ENCODE measurements around the gene SLC27A1.
"Not testable (repeated sequence)": the region's sequence is repeated elsewhere in the genome, so short reads cannot be mapped to it uniquely, and the experiment has no call there.

The SLC27A1 gene

DNA sequence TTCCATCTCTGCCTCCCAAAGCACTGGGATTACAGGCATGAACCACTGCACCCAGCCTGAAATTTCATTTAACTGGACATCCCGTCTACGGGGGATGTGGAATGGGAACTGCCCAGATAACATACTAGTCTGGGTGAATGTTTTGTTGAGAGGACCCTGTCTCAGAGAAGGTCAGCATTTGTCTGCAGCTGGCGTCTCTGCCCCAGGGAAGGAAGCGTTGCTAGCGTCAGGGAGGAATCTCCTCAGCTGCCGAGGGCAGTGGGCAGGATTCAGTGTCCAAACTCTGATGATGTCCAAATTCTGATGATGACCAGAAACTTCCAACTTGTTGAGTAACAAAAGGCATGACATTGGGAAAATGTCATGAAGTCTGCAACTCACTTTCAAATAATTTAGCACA, 12.7 kb upstream of the SLC27A1 start:
- DNase-seq: no peak

DNA sequence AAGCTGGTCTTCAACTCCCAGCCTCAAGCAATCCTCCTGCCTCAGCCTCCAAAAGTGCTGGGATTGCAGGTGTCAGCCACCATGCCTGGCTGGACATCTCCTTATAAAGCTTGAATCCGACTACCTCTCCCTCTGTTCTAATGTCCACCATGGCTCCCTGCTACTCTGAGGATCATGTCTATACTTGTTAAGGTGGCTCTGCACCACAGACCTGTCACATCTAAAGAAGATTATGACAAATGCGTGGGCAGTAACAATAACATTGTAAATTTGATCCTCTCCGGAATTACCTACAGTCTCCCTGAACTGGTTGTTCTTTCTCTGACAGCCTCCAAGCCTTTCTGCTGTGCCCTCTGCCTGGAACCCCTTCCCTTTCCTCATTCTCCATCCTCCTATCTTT, 11.4 kb upstream of the SLC27A1 start:
- no peak for DNase-seq

DNA sequence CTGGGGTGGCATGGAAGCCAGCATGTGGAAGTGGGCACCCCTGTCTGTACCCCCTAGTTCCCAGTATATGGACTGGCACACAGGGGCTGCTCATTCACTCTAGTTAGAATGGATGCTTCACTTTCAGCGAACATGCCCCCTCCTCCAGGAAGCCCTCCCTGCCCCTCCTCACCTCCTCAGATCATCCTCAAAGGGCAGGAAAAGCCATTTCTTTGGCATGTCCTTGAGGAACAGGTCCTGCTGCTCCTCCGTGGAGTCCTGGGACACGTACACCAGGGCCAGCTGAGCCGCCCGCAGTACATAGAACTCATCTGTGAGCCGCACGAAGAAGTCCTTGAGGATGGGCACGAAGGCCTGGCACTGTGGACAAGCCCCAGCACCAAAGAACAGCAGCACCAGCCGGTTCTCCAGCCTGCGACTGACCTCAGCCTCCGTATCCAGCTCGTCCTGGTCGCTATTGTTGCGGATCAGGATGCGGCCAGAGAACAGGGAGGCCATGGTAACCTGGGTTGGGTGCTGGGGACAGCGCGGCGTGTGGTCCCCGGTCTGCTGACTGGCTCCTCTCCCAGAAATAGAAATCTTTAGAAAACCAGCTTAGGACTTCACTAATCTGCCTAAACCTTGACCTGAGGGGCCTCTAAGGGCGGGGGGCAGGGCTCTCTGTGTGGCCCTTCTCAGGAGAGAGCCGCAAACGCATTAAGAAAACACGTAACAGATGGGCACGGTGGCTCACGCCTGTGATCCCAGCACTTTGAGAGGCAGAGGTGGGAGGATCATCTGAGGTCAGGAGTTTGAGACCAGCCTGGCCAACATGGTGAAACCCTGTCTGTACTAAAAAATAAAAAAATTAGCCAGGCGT, 9.7 kb upstream of the SLC27A1 start, which contains the start of gene NXNL1:
Gene NXNL1 (minus strand): TSS at position 555 of the 859 bp plus-strand sequence. CDS start 57 bp downstream, at position 498.
- no peak for DNase-seq

DNA sequence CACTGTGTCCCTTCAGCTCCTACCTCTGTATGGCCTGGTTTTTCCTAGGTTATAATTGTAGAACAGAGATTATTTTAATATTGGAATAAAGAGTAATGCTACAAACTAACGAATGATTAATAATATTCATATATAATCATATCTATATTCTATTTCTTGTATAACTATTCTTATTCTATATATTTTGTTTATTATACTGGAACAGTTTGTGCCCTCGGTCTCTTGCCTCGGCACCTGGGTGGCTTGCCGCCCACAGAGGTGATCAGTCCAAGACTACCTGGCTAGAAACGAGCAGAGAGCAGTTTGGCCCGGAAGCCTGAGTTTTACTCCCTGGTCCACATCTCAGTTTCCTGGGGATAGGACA, 3.9 kb upstream of the SLC27A1 start:
- DNase-seq: no peak

DNA sequence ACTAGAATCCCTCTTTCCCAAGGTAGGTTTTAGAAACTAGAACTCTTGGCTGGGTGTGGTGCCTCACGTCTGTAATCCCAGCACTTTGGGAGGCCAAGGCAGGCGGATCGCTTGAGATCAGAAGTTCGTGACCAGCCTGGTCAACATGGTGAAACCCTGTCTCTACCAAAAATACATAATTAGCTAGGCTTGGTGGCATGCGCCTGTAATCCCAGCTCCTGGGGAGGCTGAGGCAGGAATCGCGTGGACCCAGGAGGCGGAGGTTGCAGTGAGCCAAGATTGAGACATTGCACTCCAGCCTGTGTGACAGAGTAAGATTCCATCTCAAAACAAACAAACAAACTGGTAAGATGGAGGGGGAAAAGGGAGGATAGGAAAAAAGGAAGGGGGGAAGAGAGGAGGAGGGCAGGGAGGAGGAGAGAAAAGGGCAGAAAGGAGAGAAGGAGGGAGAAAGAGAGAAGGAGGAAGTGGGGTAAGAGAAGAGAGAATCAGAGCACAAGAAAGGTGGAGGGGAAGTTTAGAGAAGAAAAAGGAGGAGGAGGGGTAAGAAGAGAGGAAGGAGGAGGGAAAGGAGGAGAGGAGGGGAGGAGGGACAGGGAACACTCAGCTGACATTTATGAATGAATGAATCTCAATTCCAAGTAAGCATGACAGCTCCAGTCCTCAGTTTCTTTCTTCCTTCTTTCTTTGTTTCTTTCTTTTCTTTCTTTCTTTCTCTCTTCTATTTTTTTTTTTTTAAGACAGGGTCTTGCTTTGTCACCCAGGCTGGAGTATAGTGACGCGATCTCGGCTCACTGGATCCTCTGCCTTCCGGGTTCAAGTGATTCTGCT, 2.6 kb upstream of the SLC27A1 start:
- no peak for DNase-seq

DNA sequence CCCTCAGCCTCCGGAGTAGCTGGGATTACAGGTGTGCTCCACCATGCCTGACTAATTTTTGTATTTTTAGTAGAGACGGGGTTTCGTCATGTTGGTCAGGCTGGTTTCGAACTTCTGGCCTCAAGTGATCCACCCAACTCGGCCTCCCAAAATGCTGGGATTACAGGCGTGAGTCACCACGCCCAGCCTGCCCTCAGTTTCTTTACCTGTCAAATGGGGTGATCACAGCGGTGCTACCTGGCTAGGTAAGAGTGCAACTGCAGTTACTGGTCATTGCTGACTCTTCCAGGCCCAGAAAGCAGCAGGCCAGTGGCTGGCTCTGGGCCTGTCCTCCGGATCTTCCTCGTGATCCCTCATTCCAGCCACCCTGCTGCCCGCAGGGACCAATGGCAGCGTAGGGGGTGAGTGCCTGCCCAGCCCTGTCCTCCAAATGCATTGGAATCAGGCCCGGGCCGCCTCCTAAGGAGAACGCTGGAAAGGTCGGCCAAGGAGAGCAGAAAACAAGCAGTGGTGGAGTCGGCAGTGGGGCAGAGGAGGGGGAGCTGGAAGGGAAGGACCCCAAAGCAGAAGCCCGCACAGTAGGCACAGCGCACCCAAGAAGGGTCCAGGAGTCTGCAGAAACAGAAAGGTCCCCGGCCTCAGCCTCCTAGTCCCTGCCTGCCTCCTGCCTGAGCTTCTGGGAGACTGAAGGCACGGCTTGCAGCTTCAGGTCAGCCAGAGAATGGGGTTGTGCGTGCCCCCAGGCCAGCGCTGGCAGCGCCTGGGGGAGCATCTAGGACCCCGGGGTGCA, 1.8 kb upstream of the SLC27A1 start:
- no peak for DNase-seq

DNA sequence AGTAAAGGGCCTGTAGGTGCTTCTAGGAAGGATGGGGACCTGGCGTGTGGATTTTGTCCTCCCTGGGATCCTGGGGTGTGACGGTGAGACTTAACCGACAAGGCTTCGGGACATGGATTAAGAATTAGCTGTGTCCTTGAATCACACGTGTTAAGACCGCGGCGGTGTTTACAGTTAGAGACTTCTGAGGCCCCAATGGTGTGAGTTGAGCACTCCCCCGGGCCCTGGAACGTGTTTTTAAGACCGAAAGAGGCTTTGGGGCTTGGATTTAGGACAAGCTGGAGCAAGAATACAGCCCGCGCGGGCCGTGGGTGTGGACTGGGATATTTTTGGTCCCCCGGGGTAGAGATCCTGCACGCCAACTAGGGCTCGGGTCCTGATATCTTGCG, 1.2 kb upstream of the SLC27A1 start:
- DNase-seq: no peak

DNA sequence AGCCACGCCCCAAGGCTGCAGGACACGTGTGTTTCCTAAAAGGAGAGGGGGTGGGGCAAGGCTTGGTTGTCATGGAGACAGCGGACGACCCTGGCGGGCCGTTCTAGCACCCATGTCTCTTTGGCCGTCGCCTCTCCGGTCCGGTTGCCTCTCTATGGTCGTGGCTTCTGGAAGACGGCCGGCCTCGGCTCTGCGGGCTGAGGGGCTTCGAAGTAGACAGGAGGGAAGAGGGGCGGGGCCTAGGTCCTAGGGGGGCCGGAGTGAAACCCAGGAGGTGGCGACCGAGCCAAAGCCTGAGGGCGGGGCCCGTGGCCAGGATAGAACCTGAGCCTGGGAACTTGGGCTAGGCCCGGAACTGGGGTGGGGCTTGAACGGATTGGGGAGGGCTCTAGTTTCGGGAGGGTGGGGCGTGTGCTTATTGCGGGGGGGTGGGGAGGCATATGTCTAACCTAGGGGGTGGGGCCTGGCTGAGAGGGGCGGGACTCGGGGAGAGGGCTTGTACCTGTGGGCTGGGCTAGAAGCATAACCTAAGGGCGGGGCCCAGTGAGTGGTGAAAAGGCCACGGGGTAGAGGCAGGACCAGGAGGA, 750 bp upstream of the SLC27A1 start:
- DNase-seq: peak; percentile 91

DNA sequence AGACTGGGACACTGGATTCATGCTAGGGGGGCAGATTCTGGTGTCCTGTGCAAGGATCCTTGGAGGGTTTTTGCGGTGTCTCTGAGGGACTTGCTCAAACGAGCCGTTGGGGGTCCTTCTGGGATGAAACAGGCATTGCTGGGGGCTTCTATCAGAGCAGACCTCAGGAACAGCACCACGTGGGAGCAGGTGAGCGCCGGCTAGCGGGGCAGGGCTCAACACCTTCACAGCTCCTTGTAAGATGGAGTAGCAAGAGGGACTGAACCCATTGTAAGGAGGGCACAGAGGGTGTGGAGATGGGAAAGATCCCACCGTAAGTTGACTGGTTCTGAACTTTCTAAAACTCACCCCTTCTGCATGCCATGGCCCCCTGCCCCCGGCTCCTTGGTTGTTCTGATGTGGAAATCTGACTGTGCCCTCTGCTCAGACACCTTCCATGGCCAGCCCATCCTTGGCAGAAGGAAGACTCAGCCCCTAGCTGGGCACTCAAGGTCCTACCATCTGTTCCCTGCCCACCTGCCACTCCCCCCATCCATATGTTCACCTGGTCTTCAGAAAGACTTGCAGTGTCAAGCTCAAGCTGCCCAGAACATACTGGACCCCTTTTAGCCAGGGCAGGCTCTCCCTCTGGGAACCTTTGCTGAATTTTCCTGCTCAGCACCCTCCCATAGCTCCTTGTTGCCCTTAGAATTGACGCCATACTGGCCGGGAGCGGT, 1.2 kb downstream of the SLC27A1 start:
- no peak for DNase-seq

DNA sequence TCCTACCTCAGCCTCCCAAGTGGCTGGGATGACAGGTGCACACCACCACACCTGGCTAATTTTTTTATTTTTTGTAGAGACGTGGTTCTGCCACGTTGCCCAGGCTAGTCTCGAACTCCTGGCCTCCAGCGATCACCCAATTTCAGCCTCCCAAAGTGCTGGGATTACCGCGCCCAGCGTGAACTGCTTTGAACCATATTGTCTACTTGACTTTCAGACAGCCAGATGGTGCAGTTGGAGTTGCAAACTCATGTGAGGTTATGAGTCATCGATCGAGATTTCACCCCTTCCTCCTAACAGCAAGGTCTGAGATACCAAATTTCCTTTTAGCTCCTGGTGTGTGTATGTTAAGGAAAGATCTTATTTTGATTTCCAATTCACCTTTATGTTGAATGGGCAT, 2.7 kb downstream of the SLC27A1 start:
- DNase-seq: no peak

DNA sequence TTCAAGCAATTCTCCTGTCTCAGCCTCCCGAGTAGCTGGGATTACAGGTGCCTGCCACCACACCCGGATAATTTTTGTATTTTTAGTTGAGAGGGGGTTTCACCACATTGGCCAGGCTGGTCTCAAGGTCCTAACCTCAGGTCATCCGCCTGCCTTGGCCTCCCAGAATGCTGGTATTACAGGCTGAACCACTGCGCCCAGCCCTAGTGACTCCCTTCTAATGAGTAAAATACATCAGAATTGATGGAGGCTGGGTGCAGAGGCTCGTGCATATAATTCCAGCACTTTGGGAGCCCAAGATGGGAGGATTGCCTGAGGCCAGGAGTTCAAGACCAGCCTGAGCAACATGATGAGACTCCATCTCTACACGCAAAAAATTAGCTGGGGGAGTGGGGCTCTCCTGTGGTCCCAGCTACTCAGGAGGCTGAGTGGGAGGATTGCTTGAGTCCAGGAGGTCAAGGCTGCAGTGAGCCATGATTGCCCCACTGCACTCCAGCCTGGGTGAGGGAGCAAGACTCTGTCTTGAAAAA, 4.8 kb downstream of the SLC27A1 start:
- DNase-seq: not testable (repeated sequence)

DNA sequence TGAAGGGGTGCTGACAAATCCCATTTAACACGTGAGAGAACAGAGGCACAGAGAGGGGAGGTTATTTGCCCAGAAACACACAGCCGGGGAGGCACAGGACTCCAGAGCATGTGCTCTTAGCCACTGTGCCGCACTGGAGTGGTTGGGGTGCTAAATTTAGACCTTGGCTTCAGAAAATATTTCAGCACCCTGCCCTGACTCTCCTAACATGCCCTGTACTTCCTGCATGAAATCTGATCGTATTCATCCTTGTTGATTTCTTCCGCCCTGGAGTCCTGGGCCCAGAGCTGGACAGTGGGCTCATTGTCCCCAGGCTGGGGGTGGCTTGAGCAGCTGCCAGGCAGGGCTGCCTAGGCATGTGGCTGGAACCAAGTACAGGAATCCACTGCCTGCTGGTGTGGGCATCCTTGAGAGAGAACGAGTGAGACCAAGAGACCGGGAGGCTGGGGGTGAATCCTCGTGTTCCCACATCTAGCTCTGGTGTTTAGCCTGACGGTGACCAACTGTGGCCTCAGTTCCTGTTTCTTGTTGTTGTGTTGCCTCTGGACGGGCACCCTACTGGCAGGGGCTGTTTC, 5.3 kb downstream of the SLC27A1 start:
- DNase-seq: no peak

DNA sequence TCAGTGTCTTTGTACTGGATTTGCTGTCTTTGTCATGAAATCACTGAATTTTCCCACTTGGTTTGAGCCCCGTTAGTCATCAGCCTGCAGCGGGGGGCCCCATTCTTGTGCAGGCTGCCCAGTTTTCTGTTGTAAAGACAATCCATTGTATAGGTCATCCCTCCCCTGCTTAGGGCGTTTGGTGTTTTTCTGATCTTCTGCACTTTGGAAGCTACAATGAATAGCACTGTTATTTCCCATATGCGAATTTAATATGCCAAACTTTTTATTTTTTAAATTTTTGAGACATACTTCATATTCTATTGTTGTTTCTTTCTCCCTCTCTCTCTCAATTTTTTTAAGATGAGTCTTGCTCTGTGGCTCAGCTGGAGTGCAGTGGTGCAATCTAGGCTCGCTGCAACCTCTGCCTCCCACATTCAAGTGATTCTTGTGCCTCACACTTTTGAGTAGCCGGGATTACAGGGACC, 9.0 kb downstream of the SLC27A1 start:
- no peak for DNase-seq

DNA sequence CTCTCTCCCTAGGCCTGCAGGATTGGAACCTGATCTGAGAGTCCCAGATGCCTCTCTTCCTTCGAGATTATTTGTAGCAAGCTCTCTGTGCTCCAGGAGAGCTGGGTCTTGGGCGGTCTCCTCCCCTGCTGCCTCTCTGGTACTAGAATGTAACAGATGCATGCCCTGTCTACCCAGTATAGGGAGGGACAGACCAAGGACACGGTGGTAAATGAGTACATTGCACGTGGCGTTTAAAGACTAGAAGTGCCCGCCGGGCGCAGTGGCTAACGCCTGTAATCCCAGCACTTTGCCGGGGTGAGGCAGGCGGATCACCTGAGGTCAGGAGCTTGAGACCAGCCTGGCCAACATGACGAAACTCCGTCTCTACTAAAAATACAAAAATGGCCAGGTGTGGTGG, 11.7 kb downstream of the SLC27A1 start:
- DNase-seq: no peak

DNA sequence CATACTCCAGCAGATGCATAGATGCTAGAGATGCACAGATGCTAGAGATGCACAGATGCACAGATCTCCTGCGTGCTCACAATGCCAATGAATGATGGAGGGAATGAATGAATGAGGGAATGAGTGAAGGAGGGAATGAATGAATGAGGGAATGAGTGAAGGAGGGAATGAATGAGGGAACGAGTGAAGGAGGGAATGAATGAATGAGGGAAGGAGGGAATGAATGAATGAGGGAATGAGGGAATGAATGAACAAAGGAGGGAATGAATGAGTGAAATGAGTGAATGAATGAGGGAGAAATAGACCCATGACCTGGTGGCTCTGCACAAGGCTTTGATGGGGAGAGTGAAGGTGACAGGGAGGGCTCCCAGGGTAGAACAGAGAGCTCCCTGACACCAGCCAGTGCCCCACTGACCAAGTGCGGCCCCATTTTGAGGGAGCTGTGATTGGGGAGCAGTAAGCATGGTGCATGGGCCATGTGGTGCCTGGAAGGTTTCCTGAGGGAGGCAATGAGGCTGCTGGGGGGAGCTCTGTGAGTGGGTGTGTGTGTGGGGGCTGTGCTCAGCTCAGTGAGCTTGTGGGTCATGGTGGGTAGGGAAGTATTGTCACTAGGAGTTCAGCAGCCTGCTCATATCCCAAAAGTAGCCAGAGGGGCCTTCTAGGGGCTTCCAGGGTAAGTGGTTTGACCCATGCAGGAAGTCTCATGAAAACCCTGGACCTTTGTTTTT, 12.7 kb downstream of the SLC27A1 start:
- no peak for DNase-seq

DNA sequence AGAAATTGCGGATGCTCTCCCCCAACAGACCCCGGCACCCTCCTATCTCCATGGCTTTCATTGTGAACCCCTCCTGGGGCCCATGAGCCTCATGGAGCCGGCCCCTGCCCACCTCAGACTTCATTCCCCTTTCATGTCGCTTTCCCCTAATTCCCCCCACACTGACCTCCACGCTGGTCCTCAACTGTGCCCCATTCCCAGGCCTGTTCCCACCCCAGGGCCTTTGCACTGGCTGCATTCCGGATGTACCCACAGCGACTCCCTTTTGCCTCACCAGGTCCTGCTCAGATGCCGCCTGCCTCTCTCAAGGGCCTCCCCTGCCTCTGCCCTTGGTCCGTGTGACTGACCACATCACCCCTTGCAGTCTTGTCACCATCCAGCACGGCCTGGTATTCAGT, 13.3 kb downstream of the SLC27A1 start:
- DNase-seq: no peak

DNA sequence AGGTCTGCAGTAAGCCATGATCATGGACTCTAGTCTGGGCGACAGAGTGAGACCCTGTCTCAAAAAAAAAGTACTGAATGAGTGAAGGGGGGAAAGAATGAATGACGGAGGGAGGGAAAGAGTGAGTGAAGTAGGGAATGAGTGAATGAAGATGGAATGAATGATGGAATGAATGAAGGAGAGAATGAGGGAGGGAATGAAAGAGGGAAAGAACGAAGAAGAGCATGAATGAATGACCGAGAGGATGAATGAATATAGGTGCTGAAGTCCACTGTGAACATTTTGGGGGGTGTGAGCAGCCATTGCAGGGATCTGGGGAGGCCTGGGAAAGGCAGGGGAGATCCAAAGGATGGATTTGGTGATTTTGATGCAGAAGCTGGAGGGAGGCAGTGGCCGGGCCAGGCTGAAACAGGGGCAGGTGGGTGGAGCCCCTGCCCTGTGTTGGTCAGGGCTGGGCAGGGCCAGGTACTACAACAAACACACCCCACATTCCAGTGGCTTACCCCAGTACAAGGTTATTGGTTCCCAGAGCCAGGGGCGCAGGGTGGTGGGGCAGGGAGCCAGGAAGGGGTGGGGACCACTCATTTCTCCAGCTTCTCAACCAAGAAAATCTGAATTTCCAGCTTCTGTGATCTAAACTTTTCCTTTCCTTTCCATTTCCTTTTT, 14.3 kb downstream of the SLC27A1 start:
- no peak for DNase-seq

DNA sequence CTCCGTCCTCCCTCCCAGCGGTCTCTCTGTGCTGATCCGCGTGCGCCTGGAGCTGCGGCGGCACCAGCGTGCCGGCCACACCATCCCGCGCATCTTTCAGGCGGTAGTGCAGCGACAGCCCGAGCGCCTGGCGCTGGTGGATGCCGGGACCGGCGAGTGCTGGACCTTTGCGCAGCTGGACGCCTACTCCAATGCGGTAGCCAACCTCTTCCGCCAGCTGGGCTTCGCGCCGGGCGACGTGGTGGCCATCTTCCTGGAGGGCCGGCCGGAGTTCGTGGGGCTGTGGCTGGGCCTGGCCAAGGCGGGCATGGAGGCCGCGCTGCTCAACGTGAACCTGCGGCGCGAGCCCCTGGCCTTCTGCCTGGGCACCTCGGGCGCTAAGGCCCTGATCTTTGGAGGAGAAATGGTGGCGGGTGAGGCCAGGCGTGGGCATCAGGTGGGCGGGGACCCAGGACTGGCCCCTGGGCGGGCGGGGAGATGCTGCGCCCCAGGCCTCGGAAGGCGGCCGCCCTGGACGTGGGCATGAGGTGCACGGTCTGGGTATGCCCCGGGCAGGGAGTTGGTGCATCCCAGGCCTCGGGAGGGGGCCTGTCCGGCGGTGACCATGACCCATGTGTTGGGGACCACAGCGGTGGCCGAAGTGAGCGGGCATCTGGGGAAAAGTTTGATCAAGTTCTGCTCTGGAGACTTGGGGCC, 16.4 kb downstream of the SLC27A1 start:
- DNase-seq: no peak

DNA sequence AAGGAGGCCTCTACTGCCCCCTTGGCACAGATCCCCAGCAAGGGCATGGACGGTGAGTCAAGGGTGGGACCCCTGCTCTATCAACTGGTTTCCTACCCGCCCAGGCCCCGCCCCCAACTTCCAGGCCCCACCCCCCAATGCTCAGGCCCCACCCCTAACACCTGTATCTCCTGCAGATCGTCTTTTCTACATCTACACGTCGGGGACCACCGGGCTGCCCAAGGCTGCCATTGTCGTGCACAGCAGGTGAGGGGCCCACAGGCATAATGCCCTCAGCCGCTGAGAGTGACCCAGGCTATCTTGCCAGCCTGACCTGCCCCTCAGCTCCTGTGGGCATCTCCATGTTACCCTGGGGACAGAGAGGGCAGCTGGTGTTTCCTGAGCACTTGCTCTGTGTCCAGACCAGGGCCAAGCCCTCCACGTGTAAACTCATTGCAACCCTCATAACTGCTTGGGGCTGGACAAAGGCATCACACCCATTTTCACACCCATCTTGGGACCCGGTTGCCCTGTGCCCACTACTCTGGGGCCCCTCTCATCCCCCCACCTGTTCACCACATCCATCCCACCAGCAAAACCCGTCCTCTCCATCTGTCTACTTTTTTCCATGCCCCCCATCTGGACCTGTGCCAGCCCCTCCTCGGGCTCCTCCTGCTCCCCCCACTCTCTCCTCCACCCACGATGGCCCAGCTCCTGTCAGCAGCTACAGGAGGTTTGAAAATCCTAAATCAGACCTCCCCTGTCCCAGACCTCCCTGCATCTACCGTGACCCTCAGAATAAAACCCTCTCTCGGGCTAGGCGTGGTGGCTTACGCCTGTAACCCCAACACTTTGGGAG, 17.2 kb downstream of the SLC27A1 start:
- DNase-seq: no peak
